Measurements from ENCODE around the gene BCAS1.
A peak's percentile ranks its signal among the peaks of the same experiment; 100 is the strongest.

Gene BCAS1

DNA sequence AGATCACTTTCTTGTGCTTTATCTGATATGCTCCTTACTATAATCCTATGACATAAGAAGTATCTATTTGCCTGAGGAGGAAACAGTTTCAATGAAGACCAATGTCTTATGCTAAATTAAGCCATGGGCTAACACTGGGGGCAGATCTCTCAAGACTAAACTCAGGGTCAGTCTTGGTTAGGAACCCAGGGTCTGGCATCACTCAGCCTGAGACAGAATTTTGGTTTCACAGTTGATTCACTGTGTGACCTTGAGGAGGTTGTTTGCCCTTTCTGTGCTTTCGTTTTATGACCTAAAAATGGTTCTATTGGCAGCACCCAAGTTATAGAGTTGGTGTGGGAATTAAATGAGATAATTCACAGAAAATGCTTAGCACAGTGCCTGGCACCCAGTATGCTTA is 4.9 kb upstream of the BCAS1 start:
- no peak for DNase-seq

DNA sequence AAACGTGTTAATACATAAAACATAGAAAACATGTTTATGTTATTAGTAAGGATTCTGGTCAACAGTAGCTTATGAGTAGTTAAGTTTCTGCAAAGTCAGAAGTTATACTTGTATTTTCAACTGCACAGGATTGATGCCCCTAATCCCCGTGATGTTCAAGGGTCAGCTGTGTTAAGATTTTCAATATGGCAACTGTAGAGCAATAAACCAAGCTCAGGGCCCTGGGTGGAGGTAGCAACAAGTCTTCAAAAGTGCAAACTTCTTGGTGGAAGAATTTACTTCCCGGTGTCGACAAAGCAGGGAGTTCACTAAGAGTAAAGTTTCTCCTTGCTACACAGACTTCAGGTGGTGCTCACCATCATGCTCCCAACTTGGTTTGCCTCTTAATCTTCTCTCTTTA is 4.1 kb upstream of the BCAS1 start:
- DNase-seq = no peak

DNA sequence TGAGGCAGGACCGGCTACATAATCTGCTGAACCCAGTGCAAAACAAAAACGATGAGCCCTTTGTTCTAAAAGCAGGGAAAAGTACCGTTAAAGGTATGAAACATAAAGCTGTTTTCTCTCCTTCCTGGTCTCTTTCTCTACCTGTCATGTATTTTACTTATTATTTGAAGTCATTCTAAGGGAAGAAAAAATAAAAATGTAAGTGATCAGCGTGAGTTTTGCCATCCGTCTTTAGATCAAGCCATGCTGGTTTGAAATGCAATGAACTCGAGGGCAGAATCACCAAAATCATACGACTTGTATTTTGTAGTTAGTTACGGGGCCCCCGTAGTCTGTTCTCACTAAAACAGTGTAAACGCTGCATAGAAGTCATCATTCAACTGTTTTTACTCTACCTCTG is 2.9 kb upstream of the BCAS1 start:
- no peak for DNase-seq

DNA sequence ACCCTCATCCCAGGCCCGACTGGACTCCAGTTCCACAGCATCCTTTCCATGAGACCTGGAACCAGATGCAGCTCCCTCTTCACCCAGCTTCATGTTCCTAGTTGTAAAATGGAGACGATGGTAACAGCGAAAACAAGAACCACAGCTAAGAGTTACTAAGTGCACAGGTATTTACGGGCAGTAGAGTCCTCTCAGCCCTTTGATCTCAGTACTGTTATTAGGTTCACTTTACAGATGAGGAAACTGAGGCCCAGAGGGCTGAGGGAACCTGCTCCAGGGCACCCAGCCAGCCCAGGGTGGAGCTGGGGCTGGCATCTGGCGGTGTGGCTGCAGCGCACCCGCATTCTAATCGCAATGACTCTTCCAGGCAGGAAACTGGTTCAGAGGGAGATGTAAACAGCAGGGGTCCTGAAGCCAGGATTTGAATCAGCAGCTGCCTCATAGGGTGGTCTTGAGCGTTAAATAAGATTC is 858 bp downstream of the BCAS1 start:
- no peak for DNase-seq

DNA sequence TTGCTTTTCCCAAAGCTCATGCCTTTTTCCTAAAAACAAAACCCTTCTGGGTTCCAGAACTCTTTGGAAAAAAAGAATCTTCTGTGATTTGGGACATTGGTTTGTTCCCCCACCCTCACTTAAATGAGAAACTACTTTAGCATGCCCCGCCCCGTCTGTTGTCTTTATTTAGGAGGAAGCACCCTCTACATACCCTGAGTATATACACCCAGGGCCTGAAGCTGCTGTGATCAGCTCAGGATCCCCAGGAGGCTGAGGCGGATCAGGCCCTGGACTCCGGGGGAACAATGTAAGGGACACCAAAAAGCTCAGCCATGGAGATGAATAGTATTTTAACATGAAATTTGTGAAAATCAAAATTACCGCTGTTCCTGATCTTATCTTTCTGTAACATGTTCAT is 1.4 kb downstream of the BCAS1 start:
- no peak for DNase-seq

DNA sequence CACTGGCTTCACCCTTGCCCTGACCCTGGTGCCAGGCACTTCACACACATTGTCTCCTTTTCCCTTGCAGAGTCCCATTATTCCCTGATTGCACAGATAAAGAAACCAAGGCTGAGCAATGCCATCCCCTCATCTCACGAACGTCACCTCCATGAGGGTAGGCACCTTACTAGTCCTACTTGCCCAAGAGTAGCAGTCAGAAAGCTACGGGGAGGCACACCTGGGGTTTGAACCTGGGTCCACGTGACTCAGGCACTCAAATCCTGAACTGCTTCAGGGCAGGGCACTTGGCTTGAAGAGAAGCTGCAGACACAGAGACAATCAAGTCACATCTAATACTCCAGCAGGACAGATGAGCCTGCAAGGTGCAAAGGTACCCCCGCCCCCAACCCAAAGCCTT is 1.9 kb downstream of the BCAS1 start:
- no peak for DNase-seq

DNA sequence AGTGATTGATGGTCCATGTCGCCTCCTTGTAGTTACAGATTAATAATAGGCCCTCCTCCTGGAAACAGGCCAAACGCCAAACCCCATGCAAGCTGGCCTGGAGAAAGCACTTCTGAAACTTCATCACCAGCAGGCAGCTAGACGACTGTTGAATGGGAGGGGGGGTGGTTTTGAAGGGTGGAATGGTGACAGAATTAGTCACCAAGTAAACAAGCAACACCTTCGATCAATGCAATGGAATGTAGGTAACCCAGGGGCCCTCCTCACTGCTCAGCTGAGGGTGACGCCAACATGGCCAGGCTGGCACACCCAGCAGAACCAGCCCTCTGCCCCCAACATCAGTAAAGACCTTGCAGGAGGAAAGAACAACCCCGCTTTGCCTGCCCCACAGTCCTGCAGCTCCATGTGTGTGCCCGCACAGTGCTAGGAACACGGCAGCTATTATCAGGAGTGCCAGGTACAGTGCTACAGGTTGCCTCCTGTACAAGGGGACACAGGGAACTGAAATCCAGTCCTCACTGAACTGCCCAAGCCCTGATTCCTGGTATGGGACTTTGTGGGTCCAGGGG is 2.7 kb downstream of the BCAS1 start:
- DNase-seq = no peak

DNA sequence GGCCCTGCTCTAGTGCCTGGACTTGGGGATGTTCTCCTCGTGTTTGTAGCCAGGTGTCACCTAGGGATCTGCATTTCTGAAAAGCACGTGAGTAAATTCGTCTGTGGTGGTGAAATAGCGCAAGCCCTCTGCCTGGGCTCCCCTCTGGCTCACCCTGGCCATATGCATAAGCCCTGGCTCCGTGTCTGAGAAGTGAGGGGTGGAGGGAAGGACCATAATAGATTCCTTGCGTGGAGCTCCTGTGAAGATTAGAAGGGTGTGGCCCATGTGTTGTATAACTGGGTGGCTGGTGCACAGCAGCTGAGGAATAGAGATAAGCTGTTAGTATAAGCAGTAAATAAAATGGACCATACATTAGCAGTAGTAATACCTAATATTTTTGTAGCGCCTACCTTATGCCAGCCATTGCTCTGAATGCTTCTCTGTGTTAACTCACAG is 4.8 kb downstream of the BCAS1 start:
- DNase-seq = peak; percentile 74

DNA sequence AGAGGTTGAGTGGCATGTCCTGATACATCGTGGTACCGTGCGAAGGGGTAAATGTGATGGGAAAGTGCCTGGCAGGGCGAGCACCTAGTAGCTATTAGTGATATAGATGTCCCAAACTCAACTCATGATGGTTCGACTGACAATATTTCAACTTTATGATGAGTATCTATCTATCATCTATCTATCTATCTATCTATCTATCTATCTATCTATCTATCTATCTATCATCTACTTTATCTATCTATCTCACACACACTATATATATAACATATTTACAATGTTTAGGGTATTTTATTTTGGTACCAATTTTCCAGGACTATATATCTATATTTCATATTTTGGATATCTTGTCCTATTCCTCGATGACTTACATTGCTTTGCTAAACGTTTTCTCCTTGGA is 5.5 kb downstream of the BCAS1 start:
- no peak for DNase-seq

DNA sequence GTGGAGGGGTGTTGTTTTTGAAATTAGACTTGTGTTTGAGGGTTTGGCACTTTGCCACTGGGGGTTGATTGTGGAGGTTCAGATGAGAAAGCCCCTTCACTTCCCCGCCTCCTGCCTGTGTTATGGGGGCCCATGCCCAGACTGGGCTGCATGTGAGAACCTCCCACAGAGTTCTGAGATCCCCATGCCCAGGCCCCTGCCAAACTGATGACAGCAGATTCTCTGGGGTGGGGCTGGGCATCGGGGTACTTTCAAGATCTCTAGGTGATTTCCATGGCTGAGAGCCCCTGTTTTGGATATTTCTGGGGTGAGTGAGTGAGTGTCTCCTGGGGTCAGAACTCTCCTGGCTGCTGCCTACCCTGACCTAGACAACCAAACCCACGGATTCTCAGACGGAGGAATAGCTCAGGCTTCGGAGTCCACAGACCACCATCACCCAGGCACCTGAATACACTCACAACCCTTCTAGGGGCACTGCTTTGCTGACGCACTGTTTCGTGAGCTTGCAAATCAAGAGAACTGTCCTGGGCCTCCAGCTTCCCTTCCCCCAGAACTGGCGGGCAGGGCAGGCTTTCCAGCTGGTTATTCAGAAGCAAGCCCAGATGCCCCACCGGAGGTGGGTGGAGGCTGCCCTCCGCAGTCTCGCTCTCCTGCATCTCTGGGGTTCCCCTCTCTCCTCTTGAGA is 6.3 kb downstream of the BCAS1 start:
- no peak for DNase-seq

DNA sequence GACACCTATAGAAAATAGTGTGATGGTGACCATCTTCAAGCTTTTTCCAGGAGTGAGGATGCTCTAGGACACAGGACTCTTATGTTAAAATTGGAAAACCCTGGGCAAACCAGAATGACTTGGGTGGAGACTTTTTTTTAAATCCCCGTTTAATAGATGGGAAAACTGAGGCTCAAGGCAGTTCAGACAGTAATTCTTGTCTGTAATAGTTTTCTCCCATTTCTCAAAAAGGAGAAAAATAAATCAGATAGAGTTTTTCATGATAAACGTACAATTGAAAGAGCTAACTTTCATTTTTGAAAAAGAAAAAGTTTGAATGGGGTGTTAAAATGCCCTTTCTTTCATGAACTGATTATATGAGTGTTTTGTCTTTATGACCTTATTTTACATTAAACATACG is 6.8 kb downstream of the BCAS1 start:
- DNase-seq = no peak

DNA sequence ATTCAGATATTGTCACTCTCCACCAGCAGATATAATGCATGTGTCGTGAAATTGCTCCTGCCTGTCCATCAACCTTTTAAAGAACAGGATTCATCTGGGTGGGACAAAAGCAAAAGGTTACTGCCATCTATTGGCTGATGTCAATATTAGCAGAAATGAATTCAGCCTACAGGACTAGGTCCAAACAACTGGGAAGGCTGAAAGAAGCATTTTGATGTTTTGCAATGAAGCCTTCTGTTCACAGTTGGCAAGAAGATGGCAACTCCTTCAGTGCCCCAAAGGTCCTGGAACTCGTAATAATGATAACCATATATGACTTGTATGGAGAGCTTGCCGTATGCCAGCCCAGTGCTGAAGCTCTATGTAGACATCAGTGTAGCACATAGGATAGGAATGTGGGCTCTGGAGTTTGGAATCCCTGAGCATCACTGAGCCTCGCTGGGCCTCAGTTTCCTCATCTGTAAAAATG is 7.5 kb downstream of the BCAS1 start:
- DNase-seq = peak; percentile 69

DNA sequence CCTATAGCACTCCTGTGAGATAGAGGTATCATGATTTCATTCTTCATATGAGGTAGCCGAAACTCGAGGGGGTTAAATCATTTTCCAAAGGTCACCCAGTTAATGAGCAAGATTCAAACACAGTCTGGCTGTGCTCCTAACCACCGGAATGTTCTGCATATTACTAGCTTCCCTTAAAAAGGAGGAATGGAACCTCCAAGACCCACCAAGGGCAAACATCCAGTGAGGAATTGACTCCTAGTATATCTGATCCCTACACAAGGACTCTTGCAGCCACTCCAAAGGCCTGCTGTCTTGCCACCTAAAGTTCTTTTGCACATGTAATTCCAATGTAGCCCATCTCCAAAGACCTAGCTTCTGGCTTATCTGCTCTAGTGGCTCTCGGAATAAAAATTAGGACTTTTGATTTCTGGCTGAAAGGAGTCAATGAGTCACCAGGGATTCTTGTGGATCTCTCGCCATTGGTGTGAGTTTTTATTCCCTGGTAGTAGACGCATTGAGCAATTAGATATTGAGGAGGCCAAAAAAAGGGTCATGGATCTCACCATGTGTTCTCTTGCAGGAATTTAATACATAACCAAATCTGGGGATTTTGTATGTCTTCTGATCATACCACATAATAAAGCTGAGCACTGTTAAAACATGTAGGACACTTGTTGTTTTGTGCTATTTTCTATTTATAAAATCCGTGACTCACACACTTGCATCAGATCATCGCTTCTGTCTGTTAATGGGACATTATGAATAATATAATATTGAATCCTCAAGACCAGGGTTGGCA is 9.1 kb downstream of the BCAS1 start:
- no peak for DNase-seq

DNA sequence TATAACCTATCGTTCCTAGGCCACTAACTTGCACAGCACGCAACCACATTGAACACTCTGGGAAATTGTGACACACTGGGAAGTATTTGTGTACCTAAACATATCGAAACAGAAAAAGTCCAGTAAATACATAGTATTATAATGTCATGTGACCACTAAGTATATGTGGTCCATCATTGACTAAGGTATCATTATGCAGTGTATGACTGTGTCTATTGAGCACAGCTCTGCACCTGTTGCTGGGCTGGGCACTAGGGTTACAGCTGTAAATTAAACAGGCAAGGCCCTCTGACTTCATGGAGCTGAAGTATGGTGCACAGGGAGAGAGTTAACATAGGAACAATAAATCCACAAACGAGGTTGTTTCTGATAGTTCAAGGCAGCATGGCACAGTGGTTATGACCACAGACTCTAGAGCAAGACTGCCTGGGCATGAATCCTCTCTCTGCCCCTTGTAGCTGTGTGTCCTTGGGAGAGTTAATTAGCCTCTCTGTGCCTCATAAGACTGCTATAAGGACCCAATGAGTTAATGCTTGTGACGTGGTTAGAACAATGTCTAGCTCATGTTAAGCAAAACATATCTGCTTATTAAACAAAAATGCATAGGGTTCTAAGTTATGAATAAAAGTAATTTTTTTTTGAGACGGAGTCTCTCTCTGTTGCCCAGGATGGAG is 10.6 kb downstream of the BCAS1 start:
- no peak for DNase-seq

DNA sequence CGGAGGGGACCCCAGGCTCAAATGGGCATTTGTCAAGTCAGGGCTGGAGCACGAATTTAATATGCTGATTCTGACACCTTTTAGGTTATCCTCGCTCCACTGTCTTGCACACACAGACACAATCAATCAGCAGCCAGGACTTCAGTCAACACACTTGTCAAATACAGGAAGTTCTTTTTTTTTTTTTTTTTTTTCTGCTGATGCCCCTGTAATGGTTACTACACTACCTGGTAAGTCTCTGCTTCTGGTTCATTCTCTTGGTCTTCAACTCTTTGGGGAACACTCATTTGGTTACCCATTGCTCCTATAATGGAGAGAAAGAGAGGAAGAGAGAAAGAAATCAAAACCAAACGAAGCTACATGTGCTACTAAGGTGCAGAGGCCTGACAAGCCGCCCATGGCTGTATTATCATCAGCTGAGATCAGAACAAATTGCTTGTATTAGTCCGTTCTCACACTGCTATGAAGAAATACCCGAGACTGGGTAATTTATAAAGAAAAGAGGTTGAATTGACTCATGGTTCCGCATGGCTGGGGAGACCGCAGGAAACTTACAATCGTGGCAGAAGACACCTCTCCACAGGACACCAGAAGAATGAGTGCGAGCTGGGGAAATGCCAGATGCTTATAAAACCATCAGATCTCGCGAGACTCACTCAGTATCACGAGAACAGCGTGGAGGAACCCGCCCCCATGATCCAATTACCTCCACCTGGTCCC is 11.8 kb downstream of the BCAS1 start:
- DNase-seq = no peak

DNA sequence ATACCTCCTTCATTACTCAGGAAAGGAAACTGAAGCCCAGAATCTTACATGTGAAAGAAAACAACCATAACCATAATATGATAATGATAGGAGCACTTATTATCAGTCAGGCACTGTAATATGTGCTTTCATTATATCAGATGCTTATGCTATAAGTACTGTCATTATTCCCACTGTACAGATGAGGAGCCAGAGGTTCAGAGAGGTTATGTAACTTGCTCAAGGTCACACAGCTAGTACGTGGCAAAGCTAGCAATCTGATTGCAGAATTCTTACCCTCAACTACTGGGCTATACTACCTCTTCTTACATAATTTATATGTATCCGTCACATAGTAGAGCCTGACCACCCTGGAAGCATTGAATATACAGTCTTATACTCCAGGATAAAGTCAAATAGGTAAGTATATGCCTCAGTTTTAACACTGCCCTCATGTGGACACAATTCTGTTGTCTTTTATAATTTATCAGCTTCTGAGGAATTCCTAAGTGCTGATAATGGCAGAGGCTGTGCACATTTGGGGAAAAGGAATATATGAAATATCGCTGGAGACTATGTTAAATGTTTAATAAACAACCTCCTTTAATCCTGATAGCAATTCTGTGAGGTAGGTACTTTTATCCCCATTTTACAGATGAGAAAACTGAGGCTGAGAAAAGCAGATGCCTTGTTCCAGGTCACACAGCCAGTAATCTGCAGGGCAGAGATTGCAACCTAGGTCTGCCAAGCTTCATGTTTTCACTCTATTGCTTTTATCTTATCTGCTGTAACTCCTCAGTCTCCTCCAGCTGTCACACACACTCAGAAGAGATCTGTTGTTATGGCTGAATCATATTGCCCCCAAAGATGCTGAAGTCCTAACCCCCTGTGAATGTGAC is 13.4 kb downstream of the BCAS1 start:
- DNase-seq = no peak

DNA sequence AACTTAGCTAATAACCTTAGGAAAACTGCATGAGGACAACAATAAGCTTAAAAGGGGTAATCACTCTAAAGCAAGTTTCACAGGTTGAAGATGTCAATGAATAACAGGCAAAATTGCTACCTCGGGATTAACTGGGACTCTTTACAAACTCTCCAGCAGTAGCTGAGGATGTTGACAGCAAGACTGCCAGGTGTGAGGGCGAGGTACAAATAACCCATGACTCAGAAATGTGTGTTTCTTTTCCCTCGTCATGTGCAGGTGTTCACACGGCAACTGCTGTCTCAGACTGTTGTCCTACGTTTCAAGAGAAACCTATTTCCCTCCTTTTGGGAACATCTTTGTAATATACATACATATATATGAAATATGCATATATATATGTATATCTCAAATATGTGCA is 15.9 kb downstream of the BCAS1 start:
- DNase-seq = no peak

DNA sequence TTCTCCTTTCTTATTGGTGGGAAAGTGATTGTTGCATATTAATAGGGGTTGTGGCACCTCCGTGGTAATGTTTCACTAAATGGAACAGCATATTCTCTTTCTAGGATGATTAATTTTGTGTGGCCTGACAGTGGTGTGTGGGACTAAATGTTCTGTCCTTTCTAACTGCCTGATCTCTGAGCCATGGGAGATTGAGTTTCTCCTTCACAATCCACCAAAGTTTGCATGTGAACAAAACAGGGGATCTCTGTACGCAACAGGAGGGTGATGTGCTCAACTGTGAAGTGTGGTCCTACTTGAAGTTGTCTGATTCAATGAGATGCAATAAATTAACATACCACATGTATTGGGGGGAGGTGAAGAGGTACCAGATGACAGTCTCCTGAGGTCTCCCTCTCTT is 19.3 kb downstream of the BCAS1 start:
- no peak for DNase-seq

DNA sequence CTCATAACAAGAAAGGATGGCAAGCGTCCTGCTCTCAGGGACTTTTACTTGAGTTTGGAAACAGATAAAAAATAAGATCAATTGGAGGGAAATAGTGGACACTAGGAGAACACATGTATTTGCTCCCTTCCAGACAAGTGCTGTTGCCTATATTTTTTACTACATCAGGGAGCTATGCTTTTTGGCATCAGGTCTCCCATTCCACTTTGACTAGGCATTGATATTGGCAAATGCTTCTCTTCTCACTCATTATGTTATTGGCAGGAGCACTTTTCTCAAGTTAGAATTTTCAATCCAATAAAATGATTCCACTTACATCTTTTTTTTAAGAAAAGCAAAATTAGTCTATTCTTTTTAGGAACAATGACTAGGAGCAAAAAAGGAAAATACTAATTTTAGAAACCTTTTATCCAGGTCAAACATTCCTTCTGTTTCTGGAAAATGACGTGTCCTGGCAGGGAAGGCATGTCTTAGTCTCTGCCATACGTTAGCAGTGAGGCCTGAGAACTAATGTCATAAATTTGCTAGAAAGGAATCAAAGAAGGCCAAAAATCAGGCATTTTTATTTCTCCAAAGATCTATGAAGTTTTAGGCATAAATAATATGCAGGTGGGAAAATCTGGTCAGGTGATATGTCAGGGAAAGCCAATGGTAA is 21.4 kb downstream of the BCAS1 start:
- no peak for DNase-seq

DNA sequence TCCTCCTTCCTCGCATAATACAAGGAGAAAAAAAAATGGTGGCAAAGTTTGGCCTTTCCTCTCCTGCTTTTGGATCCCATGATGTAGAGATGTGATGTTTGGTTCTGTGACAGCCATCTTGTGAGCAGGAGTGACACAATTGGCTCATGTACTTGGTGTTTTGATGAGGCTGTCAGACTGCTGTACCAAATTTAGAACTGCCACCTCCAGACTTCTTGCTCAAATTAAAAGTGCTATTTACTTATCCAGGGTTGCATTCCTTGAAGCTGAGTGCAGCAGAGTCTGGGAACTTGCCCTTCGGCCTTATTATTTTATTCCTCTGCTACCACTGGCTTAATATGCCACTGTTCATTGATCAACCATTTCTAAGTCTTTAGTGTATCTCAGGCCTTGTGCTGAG is 21.9 kb downstream of the BCAS1 start:
- DNase-seq = no peak

DNA sequence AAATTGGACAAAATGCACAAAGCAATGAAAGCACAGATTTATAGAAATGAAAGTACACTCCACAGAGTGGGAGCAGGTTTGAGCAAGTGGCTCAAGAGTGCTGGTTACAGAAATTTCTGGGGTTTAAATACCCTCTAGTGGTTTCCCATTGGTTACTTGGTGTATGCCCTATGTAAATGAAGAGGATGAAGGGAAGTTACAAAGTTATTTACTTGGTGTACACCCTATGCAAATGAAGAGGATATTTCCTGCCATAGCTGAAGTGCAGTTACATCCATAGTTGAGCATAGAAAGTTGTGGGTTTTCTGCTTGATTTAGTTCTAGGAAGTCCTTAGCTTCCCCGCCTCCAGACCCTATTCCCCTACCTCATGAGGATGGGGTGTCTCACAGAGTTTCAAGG is 22.7 kb downstream of the BCAS1 start:
- DNase-seq = no peak

Data from OCI-M1 (cell line).